GM13977 (cell line): ENCODE results near the gene TSPAN4.

Source experiments
- DNase-seq: peaks from one replicate; pipeline ENCODE4 v3.0.0; 2012; ENCODE audit warnings: low spot score
- in situ Hi-C: fragments of 300-500 bp; cut with MboI; formaldehyde crosslinking; loops from one replicate; pipeline ENCODE4 v1.12.0; 2022; ENCODE audit warnings: low sequenced_read_pairs, low pct_unique_long_range_greater_than_20kb, mixed read lengths, inconsistent platforms; ENCODE audit not compliant: unreplicated experiment
- TF ChIP-seq, protein P1 (sequence below): IDR thresholded peaks from 2 replicates; pipeline ENCODE4 v1.5.1; 2012; ENCODE audit warnings: mild to moderate bottlenecking, control low read depth; ENCODE audit not compliant: insufficient read depth; ENCODE audit errors: extremely low read depth, missing control alignments

Gene TSPAN4

DNA sequence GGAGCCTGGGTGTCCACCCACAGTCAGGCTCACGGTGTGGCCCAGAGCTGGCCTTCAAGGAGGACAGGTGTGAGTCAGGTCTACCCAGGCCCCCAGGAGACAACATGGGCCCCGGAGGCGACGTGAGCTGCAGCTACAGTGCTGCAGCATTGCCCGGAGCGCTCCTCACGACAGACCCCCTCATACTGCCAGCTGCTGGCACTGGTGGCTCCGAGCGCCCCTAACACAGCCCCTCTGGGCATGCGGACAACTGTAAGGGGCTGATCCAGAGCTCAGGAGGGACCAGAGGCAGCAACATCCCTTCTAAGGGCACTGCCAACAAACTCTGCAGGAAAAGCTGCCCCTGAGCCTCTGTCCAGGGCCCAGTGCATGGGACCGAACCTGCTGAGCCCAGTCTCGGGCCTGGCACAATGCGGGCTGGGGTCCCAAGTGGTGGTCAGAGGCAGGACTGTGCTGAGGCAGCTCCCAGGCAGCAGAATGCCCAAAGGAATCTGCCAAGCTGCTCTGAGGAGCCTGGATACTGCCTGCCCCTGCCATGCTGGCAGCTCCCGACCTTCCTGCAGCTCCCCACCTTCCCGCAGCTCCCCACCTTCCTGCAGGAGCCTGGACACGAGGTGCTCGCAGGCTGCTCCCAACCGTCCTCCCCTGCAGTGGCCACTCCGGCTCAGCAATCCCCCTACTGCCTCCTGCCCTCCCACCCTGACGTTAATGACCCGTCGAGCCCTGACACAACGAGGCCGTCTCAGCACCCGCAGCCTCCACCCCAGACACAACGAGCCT lies 52.9 kb downstream of the TSPAN4 start:
- in situ Hi-C loops: no loop called here
- TF ChIP-seq, protein P1, sequence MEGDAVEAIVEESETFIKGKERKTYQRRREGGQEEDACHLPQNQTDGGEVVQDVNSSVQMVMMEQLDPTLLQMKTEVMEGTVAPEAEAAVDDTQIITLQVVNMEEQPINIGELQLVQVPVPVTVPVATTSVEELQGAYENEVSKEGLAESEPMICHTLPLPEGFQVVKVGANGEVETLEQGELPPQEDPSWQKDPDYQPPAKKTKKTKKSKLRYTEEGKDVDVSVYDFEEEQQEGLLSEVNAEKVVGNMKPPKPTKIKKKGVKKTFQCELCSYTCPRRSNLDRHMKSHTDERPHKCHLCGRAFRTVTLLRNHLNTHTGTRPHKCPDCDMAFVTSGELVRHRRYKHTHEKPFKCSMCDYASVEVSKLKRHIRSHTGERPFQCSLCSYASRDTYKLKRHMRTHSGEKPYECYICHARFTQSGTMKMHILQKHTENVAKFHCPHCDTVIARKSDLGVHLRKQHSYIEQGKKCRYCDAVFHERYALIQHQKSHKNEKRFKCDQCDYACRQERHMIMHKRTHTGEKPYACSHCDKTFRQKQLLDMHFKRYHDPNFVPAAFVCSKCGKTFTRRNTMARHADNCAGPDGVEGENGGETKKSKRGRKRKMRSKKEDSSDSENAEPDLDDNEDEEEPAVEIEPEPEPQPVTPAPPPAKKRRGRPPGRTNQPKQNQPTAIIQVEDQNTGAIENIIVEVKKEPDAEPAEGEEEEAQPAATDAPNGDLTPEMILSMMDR: no peak
- DNase-seq: no peak

DNA sequence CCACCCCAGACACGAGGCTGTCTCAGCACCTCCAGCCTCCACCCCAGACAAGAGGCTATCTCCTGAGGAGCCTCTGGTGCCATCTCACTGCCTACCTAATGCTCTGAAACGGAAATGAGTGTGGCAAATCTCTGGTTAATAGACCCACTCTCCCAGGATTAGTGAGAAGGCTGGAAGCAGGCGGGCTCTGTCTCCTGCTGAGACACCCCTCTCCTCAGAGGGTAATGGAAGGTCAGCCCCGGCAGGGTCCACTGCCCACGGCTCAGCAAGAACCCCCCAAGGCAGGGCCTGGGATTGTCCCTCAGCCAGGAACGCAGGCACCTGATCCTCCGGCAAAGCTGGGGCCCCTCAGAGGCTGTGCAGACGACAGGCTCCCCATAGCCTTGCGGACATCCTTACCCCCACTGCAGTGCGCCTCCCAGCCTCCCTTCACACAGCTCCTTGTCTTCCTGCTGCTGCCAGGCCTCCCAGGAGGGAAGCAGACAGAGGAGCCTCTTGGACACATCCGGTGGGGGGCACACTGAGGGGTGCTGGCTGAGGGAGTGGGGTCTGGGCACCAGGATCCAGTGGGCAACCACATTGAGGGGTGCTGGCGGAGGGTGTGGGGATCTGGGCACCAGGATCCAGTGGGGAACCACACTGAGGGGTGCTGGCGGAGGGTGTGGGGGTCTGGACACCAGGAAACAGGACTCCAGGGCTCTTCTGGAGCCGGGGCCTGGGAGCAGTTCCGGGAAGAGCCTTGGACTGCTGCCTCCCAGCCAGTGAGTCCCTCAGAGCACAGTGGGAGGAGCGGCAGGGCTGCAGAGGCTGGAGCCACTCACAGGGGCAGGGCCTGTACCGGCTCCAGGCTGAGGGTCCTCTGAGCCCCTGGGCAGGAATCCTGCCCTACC lies 54.8 kb downstream of the TSPAN4 start:
- in situ Hi-C loops: no loop called here

DNA sequence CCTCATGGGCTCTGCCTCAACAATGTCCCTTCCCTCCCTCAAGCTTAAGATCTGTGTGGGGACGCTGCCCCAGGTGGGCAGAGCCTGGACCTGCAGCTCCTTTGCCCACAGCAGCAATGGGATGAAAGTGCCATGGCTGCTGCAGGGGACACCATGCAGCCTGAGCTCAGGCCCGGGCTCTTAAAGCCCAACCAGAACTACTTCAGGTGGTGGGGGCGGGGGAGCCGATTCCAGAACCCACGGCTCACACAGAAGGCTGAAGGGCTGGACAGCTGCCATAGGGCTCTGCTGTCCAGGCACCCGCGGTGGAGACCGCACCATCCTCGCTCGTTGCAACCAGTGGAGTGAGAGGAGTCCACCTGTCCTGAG lies 55.5 kb downstream of the TSPAN4 start:
- no peak for DNase-seq

More for the DNA sequence above, 54.8 kb downstream of the TSPAN4 start:
- DNase-seq: no peak
- TF ChIP-seq, protein P1: no peak

DNA sequence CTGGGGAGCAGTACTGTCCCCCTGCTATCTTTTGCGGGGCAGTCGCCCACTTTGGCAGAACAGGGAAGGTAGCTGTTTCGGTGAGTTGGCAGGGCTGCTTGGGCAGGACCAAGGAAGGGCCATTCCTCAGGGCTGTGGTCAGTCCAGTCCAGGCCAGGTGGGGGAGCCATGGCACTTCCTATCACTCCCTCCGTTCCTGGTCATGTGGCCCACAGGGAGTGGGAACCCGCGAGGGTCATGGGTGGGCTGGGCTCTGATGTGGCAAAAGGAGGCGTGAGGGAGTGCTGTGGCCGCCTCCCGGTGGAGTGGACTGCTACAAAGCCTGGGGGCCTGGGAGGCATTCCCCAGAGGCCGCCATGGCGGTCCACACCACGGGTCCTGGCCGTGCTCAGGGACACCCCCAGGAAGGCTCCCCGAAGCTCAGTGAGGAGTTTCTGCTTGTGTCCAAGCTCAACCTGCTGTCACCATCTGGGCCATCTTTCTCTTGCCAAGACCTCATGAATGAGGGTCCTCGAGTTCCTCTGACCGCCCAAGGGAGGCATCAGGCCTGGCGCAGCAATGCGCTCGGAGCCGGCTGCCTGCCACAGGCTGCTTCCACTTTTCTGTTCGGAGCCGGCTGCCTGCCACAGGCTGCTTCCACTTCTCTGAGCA lies 56.0 kb downstream of the TSPAN4 start:
- TF ChIP-seq, protein P1: no peak
- in situ Hi-C loops: no loop called here
- DNase-seq: no peak

More for the DNA sequence above, 55.5 kb downstream of the TSPAN4 start:
- TF ChIP-seq, protein P1: peak; percentile 23
- in situ Hi-C loops: no loop called here

DNA sequence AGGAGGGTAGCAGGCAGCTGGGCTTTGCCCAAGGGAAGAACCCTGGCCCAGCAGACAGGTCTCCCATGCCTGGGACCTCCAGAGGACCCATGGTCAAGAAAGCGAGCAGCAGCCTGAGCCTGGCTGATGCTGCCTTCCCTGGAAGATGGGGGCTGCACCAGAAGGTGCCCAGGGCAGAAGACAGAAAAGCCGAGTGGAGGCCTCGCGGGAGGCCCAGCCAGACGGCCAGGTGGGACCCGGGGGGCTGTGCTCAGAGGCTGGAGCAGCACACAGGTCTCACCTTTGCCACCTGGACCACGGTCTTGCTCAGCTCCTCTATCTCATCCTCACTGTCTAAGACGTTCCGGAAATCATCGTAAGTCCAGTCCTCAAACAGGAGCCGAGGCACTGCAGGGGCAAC lies 57.1 kb downstream of the TSPAN4 start:
- no peak for DNase-seq
- in situ Hi-C loops: no loop called here
- TF ChIP-seq, protein P1: no peak

DNA sequence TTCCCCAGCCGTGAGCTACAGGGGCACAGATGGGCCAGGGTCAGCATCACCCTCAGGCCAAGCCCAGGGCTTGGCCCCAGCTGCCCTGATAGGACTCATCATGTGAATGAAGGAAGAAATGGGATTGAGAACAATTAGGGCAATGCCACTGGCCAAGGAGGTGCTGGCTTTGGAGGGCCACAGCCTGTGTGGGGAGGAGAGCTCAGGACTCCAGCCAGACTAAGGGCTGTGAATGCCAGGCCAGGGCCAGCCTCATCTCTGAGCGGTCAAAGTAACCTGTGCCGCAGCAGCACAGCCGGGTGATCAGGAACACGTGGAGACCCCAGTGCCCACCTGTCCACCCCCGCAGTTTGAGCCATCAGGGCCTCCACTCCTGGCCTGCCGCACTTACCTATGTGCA lies 57.9 kb downstream of the TSPAN4 start:
- in situ Hi-C loops: no loop called here
- TF ChIP-seq, protein P1: no peak
- DNase-seq: no peak
